CD8-positive, alpha-beta memory T cell (primary cell): ENCODE measurements around the gene TXLNB. TPM values are rescaled to one million over a fixed set of nuclear protein-coding genes. Genes with fewer than 3 reads are reported as not detected.

Source experiments
- CTCF ChIA-PET: fragments of 350-600 bp; sonication (Branson Sonifier 250); formaldehyde crosslinking; loops from one replicate; lab custom pipeline; 2021; ENCODE audit warnings: antibody characterized with exemption; lab: Charles Lee
- POLR2A ChIA-PET: fragments of 350-600 bp; sonication (Branson Sonifier 250); formaldehyde crosslinking; loops from one replicate; lab custom pipeline; 2021; ENCODE audit warnings: antibody characterized with exemption; lab: Charles Lee
- DNase-seq, 5 donors: peaks; one replicate each; pipeline versions ENCODE4 v3.0.0 to v3.0.0-alpha.2; 2020 to 2022; ENCODE audit warnings: mixed read lengths in 1 of 5
- H3K27ac ChIP-seq: one replicate; pipeline ENCODE4 v1.7.0; 2013; ENCODE audit warnings: low read depth, mild to moderate bottlenecking, low read length, moderate library complexity
- H3K27me3 ChIP-seq: 2 replicates; pipeline ENCODE4 v1.7.0; 2013; ENCODE audit warnings: low read length, mild to moderate bottlenecking; ENCODE audit not compliant: insufficient read depth, poor library complexity, severe bottlenecking
- H3K36me3 ChIP-seq: 2 replicates; pipeline ENCODE4 v1.7.0; 2013; ENCODE audit warnings: mild to moderate bottlenecking, low read length, moderate library complexity; ENCODE audit not compliant: insufficient read depth
- H3K4me1 ChIP-seq: 2 replicates; pipeline ENCODE4 v1.7.0; 2013; ENCODE audit warnings: mild to moderate bottlenecking, low read length, moderate library complexity; ENCODE audit not compliant: insufficient read depth
- H3K4me3 ChIP-seq: 2 replicates; pipeline ENCODE4 v1.7.0; 2013; ENCODE audit warnings: mild to moderate bottlenecking, low read length
- H3K9me3 ChIP-seq: 2 replicates; pipeline ENCODE4 v1.7.0; 2013; ENCODE audit warnings: mild to moderate bottlenecking, low read length
- H3K27ac Mint-ChIP-seq, 8 donors: one replicate each; pipeline ENCODE4 v1.8.0; 2020 to 2021; ENCODE audit warnings: mixed read lengths in 8 of 8, mild to moderate bottlenecking in 6 of 8, inconsistent platforms in 3 of 8, moderate library complexity in 3 of 8
- H3K27me3 Mint-ChIP-seq, 2 donors: one replicate each; pipeline ENCODE4 v1.8.0; 2020 to 2021; ENCODE audit warnings: mixed read lengths in 2 of 2, mild to moderate bottlenecking in 1 of 2, moderate library complexity in 1 of 2
- H3K36me3 Mint-ChIP-seq, 3 donors: one replicate each; pipeline ENCODE4 v1.8.0; 2020 to 2021; ENCODE audit warnings: mixed read lengths in 3 of 3, inconsistent platforms in 1 of 3, mild to moderate bottlenecking in 1 of 3
- H3K4me1 Mint-ChIP-seq, 3 donors: one replicate each; pipeline ENCODE4 v1.8.0; 2020 to 2021; ENCODE audit warnings: mixed read lengths in 3 of 3, inconsistent platforms in 1 of 3, mild to moderate bottlenecking in 1 of 3
- H3K4me3 Mint-ChIP-seq, 7 donors: one replicate each; pipeline ENCODE4 v1.8.0; 2020 to 2021; ENCODE audit warnings: mixed read lengths in 7 of 7, mild to moderate bottlenecking in 6 of 7, moderate library complexity in 4 of 7, inconsistent platforms in 2 of 7
- H3K9me3 Mint-ChIP-seq, 5 donors: one replicate each; pipeline ENCODE4 v1.8.0; 2020 to 2022; ENCODE audit warnings: mixed read lengths in 5 of 5, mild to moderate bottlenecking in 3 of 5, moderate library complexity in 2 of 5, inconsistent platforms in 1 of 5
- polyA plus RNA-seq: library from polyadenylated mRNA; unstranded; fragments of 300-500 nt; fragmentation: Illumina TruSeq; gene quantifications from one replicate; pipeline ENCODE4 v1.2.3, GENCODE V29; 2021
- total RNA-seq, 2 experiments: library from RNA; stranded (reverse); gene quantifications; one replicate each; pipeline ENCODE4 v1.2.3, GENCODE V29; 2021

Gene TXLNB
- total and polyA plus RNA-seq, 3 experiments from 2014 or later, result 0.13 to 0.47 (median 0.35) TPM

- Mint-ChIP-seq H3K27me3 (no peaks in the 10 kb centered on the region), H3K4me1 (peaks cover 0 to 4% (median 0%) of the 10 kb centered on the region in 3 donors), H3K9me3 (no peaks in the 10 kb centered on the region), H3K4me3 (no peak overlapping the region), H3K36me3 (no peaks in the 10 kb centered on the region), H3K27ac (peak overlapping the region in 1 of 8 donors; percentile 23)
- no peaks in the 10 kb centered on the region for H3K36me3 ChIP-seq
- H3K9me3 ChIP-seq, result no peaks in the 10 kb centered on the region
- no peaks in the 10 kb centered on the region for H3K4me1 ChIP-seq
- H3K4me3 ChIP-seq, result no peak overlapping the region
- H3K27ac ChIP-seq, result no peak overlapping the region
- H3K27me3 ChIP-seq, result no peaks in the 10 kb centered on the region
- no peak for DNase-seq
- ChIA-PET CTCF (interaction anchor here (1.6 kb wide), 1 partner anchor 9 kb away, joined by 3 read pairs; no protein-coding TSS in a partner anchor), POLR2A (no interaction called here)
Measured at GRCh38 chr6:139334806-139335446, 43.1 kb upstream of the TXLNB start.

GRCh38 chr6:139330826-139331500, 39.2 kb upstream of the TXLNB start:
- no peaks in the 10 kb centered on the region for H3K9me3 Mint-ChIP-seq
- peaks cover 4 to 9% (median 5%) of the 10 kb centered on the region in 3 donors for H3K4me1 Mint-ChIP-seq
- DNase-seq, result no peak
- CTCF ChIA-PET, result no interaction called here
- no peak overlapping the region for H3K27ac Mint-ChIP-seq
- H3K27ac ChIP-seq, result no peak overlapping the region
- no peaks in the 10 kb centered on the region for H3K27me3 Mint-ChIP-seq
- no peaks in the 10 kb centered on the region for H3K36me3 ChIP-seq
- no peak overlapping the region for H3K4me3 Mint-ChIP-seq
- H3K27me3 ChIP-seq, result no peaks in the 10 kb centered on the region
- POLR2A ChIA-PET, result no interaction called here
- no peaks in the 10 kb centered on the region for H3K9me3 ChIP-seq
- H3K4me1 ChIP-seq, result no peaks in the 10 kb centered on the region
- H3K4me3 ChIP-seq, result no peak overlapping the region
- H3K36me3 Mint-ChIP-seq, result peaks cover 0 to 6% (median 0%) of the 10 kb centered on the region in 3 donors

DNA sequence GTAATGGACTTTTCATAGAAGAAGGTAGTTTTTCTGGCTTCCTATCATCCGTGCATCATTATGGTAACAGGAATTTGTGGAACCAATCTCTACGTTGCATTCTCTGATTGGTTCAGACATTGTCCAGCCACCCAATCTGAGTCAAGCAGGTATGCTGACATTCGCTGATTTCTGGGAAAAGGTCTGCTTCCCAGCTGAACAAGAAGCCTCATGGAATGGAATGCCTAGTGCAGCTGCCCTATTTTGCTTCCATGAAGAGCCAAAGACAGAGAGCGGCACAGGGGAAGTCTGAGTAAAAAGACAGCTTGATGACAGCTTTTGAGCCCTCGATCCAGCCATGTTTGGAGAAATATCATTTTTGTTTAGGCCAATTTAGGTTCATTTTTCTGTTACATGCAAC, 38.5 kb upstream of the TXLNB start:
- CTCF ChIA-PET, result no interaction called here
- POLR2A ChIA-PET, result no interaction called here
- Mint-ChIP-seq H3K27ac (peak overlapping the region in 2 of 8 donors; percentile 54 to 66), H3K4me1 (peaks cover 11 to 16% (median 12%) of the 10 kb centered on the region in 3 donors), H3K9me3 (no peaks in the 10 kb centered on the region), H3K36me3 (peaks cover 0 to 6% (median 0%) of the 10 kb centered on the region in 3 donors), H3K4me3 (no peak overlapping the region), H3K27me3 (no peaks in the 10 kb centered on the region)
- Histone ChIP-seq H3K27ac (no peak overlapping the region), H3K4me1 (peaks cover 6% of the 10 kb centered on the region), H3K9me3 (no peaks in the 10 kb centered on the region), H3K4me3 (no peak overlapping the region), H3K36me3 (no peaks in the 10 kb centered on the region), H3K27me3 (no peaks in the 10 kb centered on the region)
- DNase-seq, result no peak

GRCh38 chr6:139329224-139329623, 37.4 kb upstream of the TXLNB start:
- no peak for DNase-seq
- peaks cover 14% of the 10 kb centered on the region for H3K4me1 ChIP-seq
- no peaks in the 10 kb centered on the region for H3K36me3 ChIP-seq
- Mint-ChIP-seq H3K4me1 (peaks cover 17 to 20% (median 19%) of the 10 kb centered on the region in 3 donors), H3K27ac (no peak overlapping the region), H3K36me3 (peaks cover 0 to 6% (median 0%) of the 10 kb centered on the region in 3 donors), H3K9me3 (no peaks in the 10 kb centered on the region), H3K4me3 (no peak overlapping the region), H3K27me3 (no peaks in the 10 kb centered on the region)
- no peak overlapping the region for H3K4me3 ChIP-seq
- POLR2A ChIA-PET, result no interaction called here
- no peaks in the 10 kb centered on the region for H3K9me3 ChIP-seq
- no peaks in the 10 kb centered on the region for H3K27me3 ChIP-seq
- CTCF ChIA-PET, result no interaction called here
- H3K27ac ChIP-seq, result no peak overlapping the region

DNA sequence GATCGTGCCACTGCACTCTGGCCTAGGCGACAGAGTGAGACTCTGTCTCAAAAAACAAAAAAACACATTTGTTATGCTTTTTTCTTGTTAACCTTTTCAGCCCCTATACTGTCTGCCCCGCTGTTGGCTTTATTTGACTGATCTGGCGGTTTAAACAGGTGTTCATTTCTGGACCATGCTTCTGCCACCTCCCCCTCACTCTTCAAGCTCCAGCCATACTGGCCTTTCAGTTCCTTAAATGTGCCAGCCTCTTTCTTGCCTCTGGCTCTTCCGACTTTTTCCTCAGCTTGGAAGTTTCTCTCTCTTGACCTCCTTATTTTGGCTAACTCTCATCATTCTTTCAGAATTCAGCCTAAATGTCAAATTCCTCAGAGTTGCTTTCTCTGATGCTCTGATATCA, 35.2 kb upstream of the TXLNB start:
- peak overlapping the region in 4 of 8 donors; percentile 47 to 95 (median 69) for H3K27ac Mint-ChIP-seq
- peaks cover 0 to 2% of the 10 kb centered on the region in 2 donors for H3K27me3 Mint-ChIP-seq
- H3K36me3 ChIP-seq, result no peaks in the 10 kb centered on the region
- DNase-seq, result no peak
- peaks cover 34 to 41% (median 41%) of the 10 kb centered on the region in 3 donors for H3K4me1 Mint-ChIP-seq
- peak overlapping the region in 1 of 7 donors; percentile 21 for H3K4me3 Mint-ChIP-seq
- H3K27me3 ChIP-seq, result no peaks in the 10 kb centered on the region
- H3K9me3 Mint-ChIP-seq, result no peaks in the 10 kb centered on the region
- H3K27ac ChIP-seq, result no peak overlapping the region
- CTCF ChIA-PET, result interaction anchor here (1.3 to 1.7 kb wide), 3 partner anchors 9 to 37 kb away, joined by 3 to 5 read pairs (median 4); no protein-coding TSS in a partner anchor
- H3K9me3 ChIP-seq, result no peaks in the 10 kb centered on the region
- POLR2A ChIA-PET, result no interaction called here
- no peak overlapping the region for H3K4me3 ChIP-seq
- H3K36me3 Mint-ChIP-seq, result peaks cover 0 to 6% (median 5%) of the 10 kb centered on the region in 3 donors
- peaks cover 32% of the 10 kb centered on the region for H3K4me1 ChIP-seq

DNA sequence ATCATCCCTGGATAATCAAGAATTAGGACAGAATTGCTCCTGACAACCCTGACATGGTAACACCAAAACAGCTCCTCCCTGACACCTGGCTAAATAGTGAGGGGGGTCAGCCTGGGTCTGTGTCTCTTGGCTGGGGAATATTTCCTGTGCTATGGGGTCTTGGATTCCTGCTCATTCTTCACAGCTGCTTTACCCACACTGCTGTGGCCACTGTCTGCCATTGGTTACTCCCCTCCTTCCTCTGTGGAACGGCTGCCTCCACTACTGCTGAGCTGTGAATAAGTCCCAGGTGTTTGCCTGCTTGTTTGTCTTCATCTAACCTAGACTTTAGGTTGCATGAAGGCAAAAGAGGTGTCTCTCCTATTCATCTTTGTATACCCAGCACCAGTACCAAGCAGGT, 33.9 kb upstream of the TXLNB start:
- no peaks in the 10 kb centered on the region for H3K27me3 ChIP-seq
- no peak overlapping the region for H3K4me3 ChIP-seq
- no peaks in the 10 kb centered on the region for H3K9me3 Mint-ChIP-seq
- H3K27ac ChIP-seq, result no peak overlapping the region
- peak overlapping the region in 3 of 7 donors; percentile 20 to 69 (median 21) for H3K4me3 Mint-ChIP-seq
- H3K27me3 Mint-ChIP-seq, result peaks cover 0 to 2% of the 10 kb centered on the region in 2 donors
- H3K36me3 ChIP-seq, result no peaks in the 10 kb centered on the region
- CTCF ChIA-PET, result interaction anchor here (0.8 to 1.9 kb wide), 4 partner anchors 9 to 44 kb away, joined by 3 to 4 read pairs (median 3); no protein-coding TSS in a partner anchor
- H3K4me1 ChIP-seq, result peaks cover 32% of the 10 kb centered on the region
- H3K9me3 ChIP-seq, result no peaks in the 10 kb centered on the region
- peaks cover 34 to 46% (median 44%) of the 10 kb centered on the region in 3 donors for H3K4me1 Mint-ChIP-seq
- peak overlapping the region; percentile 55 to 94 (median 76) for H3K27ac Mint-ChIP-seq
- peaks cover 0 to 6% (median 5%) of the 10 kb centered on the region in 3 donors for H3K36me3 Mint-ChIP-seq
- POLR2A ChIA-PET, result no interaction called here
- DNase-seq, result no peak

DNA sequence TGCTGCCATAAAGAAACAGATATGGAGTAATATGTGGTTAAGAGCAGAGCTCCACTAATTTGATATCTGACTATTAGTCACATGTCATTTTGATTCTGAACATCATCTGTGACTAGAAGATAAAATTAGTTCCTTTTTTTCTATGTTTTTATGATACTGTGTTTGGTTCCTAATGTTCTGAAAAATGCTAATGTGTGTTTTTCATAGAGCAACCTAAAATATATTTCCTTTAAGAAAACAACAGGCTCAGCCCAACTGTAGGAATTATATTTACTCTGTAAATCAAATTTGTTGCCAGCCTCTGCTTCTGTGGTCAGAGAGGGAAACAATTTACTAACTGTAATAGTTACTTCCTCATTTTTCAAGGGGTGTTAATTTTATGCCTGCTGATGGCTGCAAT, 33.3 kb upstream of the TXLNB start:
- peaks cover 0 to 6% (median 5%) of the 10 kb centered on the region in 3 donors for H3K36me3 Mint-ChIP-seq
- POLR2A ChIA-PET, result interaction anchor here (2.1 kb wide), 1 partner anchor 33 kb away, joined by 35 read pairs; the partner anchor contains the start of gene TXLNB
- H3K4me3 Mint-ChIP-seq, result peak overlapping the region in 1 of 7 donors; percentile 28
- H3K27me3 Mint-ChIP-seq, result peaks cover 0 to 2% of the 10 kb centered on the region in 2 donors
- Histone ChIP-seq H3K4me3 (no peak overlapping the region), H3K36me3 (no peaks in the 10 kb centered on the region), H3K9me3 (no peaks in the 10 kb centered on the region), H3K27ac (no peak overlapping the region), H3K4me1 (peaks cover 32% of the 10 kb centered on the region), H3K27me3 (no peaks in the 10 kb centered on the region)
- H3K27ac Mint-ChIP-seq, result peak overlapping the region in 7 of 8 donors; percentile 47 to 94 (median 74)
- H3K9me3 Mint-ChIP-seq, result no peaks in the 10 kb centered on the region
- no peak for DNase-seq
- peaks cover 34 to 46% (median 44%) of the 10 kb centered on the region in 3 donors for H3K4me1 Mint-ChIP-seq
- CTCF ChIA-PET, result interaction anchor here (0.8 to 2.3 kb wide), 7 partner anchors 10 to 271 kb away, joined by 3 to 6 read pairs (median 3); partner anchors contain the start of gene TXLNB
